HEK293 (cell line): ENCODE results near the gene CHRNA4.
"Not testable (repeated sequence)": the region's sequence is repeated elsewhere in the genome, so short reads cannot be mapped to it uniquely, and the experiment has no call there.

ENCODE experiments used
- CTCF ChIA-PET: fragments of 350-600 bp; formaldehyde crosslinking; extraction: SDS; loops from one replicate; lab custom pipeline; 2021; ENCODE audit warnings: antibody characterized with exemption; lab: Yijun Ruan, JAX
- POLR2A ChIA-PET: fragments of 300-600 bp; formaldehyde crosslinking; extraction: SDS; loops from one replicate; lab custom pipeline; 2020; ENCODE audit warnings: antibody characterized with exemption, inconsistent platforms; lab: Yijun Ruan, JAX
- H3K27ac ChIP-seq: fragments of 200-500 bp; sonication (Bioruptor generic); 2 replicates; pipeline ENCODE4 v1.5.1; 2014; ENCODE audit warnings: low read depth, low read length, control low read depth, inconsistent platforms; ENCODE audit errors: extremely low read depth
- H3K36me3 ChIP-seq, 2 experiments: fragments of 200-500 bp in 1 of 2; sonication (Bioruptor generic) in 1 of 2; 1 replicate in 1 of 2; 2 replicates in 1 of 2; pipeline ENCODE4 v1.5.1; 2014 to 2017; ENCODE audit warnings: inconsistent platforms in 2 of 2, low read length in 2 of 2; ENCODE audit not compliant: control insufficient read depth in 2 of 2, insufficient read depth in 1 of 2
- H3K4me1 ChIP-seq: fragments of 200-500 bp; sonication (Bioruptor generic); 2 replicates; pipeline ENCODE4 v1.5.1; 2014; ENCODE audit warnings: mild to moderate bottlenecking, low read length, inconsistent platforms; ENCODE audit not compliant: control insufficient read depth, insufficient read depth
- H3K4me3 ChIP-seq: 2 replicates; pipeline ENCODE4 v1.5.1; 2011; ENCODE audit warnings: low read depth, mild to moderate bottlenecking, control low read depth, low read length, moderate library complexity
- H3K9me3 ChIP-seq: fragments of 200-500 bp; sonication (Bioruptor generic); 2 replicates; pipeline ENCODE4 v1.5.1; 2014; ENCODE audit warnings: low read depth, low read length, inconsistent platforms; ENCODE audit not compliant: control insufficient read depth, insufficient read depth
- GLIS2 ChIP-seq: fragments of 450-650 bp; formaldehyde crosslinking; IDR thresholded peaks from 2 replicates; pipeline ENCODE4 v1.5.1; 2016; ENCODE audit warnings: missing biosample characterization, missing genetic modification characterization
- KLF1 ChIP-seq: fragments of 450-650 bp; formaldehyde crosslinking; IDR thresholded peaks from 2 replicates; pipeline ENCODE4 v1.5.1; 2016; ENCODE audit warnings: missing biosample characterization, missing genetic modification characterization
- OVOL3 ChIP-seq: fragments of 450-650 bp; formaldehyde crosslinking; IDR thresholded peaks from 2 replicates; pipeline ENCODE4 v1.5.1; 2016; ENCODE audit warnings: missing biosample characterization, missing genetic modification characterization
- SP2 ChIP-seq: fragments of 450-650 bp; formaldehyde crosslinking; IDR thresholded peaks from 2 replicates; pipeline ENCODE4 v1.5.1; 2016; ENCODE audit warnings: missing biosample characterization, missing genetic modification characterization
- SP3 ChIP-seq: fragments of 450-650 bp; formaldehyde crosslinking; IDR thresholded peaks from 2 replicates; pipeline ENCODE4 v1.5.1; 2016; ENCODE audit warnings: missing biosample characterization, missing genetic modification characterization
- TCF7L2 ChIP-seq: IDR thresholded peaks from 2 replicates; pipeline ENCODE4 v1.6.1; 2011; ENCODE audit warnings: low read depth, mild to moderate bottlenecking, inconsistent platforms, low read length, moderate library complexity, borderline replicate concordance
- ZBTB17 ChIP-seq: fragments of 450-650 bp; formaldehyde crosslinking; IDR thresholded peaks from 2 replicates; pipeline ENCODE4 v1.5.1; 2016; ENCODE audit warnings: missing biosample characterization, missing genetic modification characterization
- ZBTB7A ChIP-seq: fragments of 450-650 bp; formaldehyde crosslinking; IDR thresholded peaks from 2 replicates; pipeline ENCODE4 v1.5.1; 2016; ENCODE audit warnings: low read depth, missing biosample characterization, missing genetic modification characterization
- ZIC2 ChIP-seq: fragments of 450-650 bp; formaldehyde crosslinking; IDR thresholded peaks from 2 replicates; pipeline ENCODE4 v1.5.1; 2016; ENCODE audit warnings: missing biosample characterization, missing genetic modification characterization
- ZNF133 ChIP-seq: fragments of 450-650 bp; formaldehyde crosslinking; IDR thresholded peaks from 2 replicates; pipeline ENCODE4 v1.5.1; 2016; ENCODE audit warnings: missing biosample characterization, missing genetic modification characterization
- ZNF140 ChIP-seq: fragments of 450-650 bp; formaldehyde crosslinking; IDR thresholded peaks from 2 replicates; pipeline ENCODE4 v1.5.1; 2016; ENCODE audit warnings: missing biosample characterization, missing genetic modification characterization
- ZNF169 ChIP-seq: fragments of 450-650 bp; formaldehyde crosslinking; IDR thresholded peaks from 2 replicates; pipeline ENCODE4 v1.5.1; 2016; ENCODE audit warnings: missing biosample characterization, missing genetic modification characterization
- ZNF548 ChIP-seq: fragments of 450-650 bp; formaldehyde crosslinking; IDR thresholded peaks from 2 replicates; pipeline ENCODE4 v1.5.1; 2016; ENCODE audit warnings: missing biosample characterization, missing genetic modification characterization

Gene CHRNA4

DNA sequence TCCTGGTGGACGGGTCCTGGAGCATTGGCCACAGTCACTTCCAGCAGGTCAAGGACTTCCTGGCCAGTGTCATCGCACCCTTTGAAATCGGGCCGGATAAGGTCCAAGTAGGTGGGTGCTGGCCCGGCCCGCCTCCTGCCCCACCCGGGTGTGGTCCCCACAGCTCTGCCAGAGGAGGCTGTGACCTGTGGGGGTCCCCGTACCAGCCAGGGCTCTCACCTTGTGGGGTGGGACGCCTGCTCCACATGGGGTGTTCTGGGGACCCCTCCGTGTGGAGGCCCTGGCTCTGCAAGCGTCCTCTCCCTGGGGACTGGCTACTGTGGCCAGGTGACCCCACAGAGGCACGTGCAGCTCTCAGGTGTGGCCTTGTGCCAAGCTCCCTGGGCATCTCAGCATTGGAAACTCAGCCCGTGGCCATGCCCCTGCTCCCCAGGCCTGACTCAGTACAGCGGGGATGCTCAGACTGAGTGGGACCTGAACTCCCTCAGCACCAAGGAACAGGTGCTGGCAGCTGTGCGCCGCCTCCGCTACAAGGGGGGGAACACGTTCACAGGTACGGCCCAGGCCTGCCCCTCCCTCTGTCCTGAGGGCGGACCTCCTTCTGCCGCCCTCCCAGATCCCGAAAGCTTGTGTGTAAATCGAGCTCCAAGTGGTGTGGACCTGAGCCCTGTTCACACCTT, 53.5 kb downstream of the CHRNA4 start:
- H3K9me3 ChIP-seq: no peaks in the 10 kb centered on the region
- CTCF ChIA-PET: interaction anchor here (0.6 to 4.9 kb wide), 4 partner anchors 10 to 196 kb away, joined by 3 to 89 read pairs (median 10); no protein-coding TSS in a partner anchor
- H3K4me3 ChIP-seq: no peak overlapping the region
- H3K36me3 ChIP-seq: no peaks in the 10 kb centered on the region
- H3K4me1 ChIP-seq: no peaks in the 10 kb centered on the region
- POLR2A ChIA-PET: no interaction called here
- TF ChIP-seq ZNF548 (tag by site-specific recombination): no peak
- TF ChIP-seq KLF1 (tag by site-specific recombination): peak; percentile 61
- TF ChIP-seq GLIS2 (tag by site-specific recombination): peak; percentile 35; the same call in 1 of the 2 replicates
- no peak for TF ChIP-seq ZBTB17
- H3K27ac ChIP-seq: no peak overlapping the region

DNA sequence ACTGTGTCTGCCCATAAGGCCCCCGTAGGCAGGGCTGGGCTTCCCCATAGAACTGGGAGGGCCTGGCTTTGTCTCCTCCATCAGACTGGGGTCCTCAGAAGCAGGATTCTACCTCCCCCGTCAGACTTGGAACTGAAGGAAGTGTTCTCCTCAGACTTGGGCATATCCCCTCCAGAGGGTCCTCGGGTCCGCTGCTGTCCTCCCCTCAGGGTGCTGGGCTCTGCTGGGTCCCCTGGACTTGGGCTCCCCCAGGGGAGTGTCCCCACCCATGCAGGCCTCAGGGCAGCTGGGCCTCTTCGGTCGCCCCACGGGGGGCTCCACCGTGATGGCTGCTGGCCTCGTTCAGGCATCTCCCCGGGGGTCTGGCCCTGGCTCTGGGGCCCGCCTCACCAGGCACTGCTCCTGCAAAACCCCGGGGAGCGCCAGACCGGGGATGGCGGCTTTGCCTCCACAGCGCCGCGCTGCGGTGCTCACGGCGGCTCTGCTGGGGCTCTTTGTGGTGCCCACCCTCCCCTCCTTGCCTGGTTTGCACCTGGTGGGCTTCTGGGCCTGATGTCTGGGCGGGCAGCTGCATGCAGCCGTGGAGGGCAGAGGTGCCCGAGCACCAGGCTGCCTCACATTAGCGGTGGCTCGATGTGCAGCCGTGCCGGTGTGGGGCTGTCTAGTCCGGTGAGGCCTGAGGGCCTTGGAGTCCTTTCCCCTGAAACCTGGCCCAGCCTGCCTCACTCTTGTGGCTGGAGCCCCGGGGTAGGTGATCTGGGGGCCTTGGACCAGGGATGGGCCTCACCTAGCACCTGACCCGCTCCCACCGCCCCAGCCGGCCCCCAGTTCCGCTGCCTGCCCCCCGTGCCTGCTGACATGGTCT, 54.2 kb downstream of the CHRNA4 start:
- Histone ChIP-seq H3K36me3 (no peaks in the 10 kb centered on the region), H3K9me3 (no peaks in the 10 kb centered on the region), H3K4me1 (no peaks in the 10 kb centered on the region), H3K27ac (no peak overlapping the region), H3K4me3 (no peak overlapping the region)
- ChIA-PET CTCF (interaction anchor here (0.6 to 4.9 kb wide), 4 partner anchors 74 to 196 kb away, joined by 3 to 89 read pairs (median 12); no protein-coding TSS in a partner anchor), POLR2A (no interaction called here)
- TF ChIP-seq ZIC2 (tag by site-specific recombination) (peak; percentile 35), ZNF140 (tag by site-specific recombination) (no peak), SP3 (no peak), ZNF169 (tag by site-specific recombination) (no peak)

DNA sequence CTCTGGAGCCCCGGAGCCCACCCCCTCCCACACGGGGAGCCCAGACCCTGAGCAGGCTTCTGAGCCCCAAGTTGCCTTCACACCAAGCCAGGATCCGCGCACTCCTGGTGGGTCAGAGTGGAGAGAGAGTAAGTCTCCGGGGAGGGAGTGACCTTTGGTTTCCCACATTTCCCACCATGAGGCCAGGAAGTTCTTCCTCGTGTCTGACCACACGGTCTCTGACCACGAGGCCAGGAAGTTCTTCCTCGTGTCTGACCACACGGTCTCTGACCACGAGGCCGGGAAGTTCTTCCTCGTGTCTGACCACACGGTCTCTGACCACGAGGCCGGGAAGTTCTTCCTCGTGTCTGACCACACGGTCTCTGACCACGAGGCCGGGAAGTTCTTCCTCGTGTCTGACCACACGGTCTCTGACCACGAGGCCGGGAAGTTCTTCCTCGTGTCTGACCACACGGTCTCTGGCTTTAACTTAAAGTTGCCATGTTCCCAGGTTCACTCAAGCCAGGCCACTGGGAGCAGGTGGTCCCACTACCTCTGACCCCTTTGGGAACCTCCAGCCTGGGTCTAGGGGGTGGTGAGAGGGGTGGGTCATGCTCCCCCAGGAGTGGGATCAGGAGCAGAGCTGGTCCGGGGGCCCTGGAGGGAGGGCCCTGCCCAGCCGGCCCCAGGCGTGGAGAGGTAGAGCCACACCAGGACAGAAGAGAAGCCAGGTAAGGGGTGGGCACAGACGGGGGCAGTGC, 55.0 kb downstream of the CHRNA4 start:
- H3K9me3 ChIP-seq, POLR2A ChIA-PET, H3K27ac ChIP-seq, H3K4me3 ChIP-seq, H3K4me1 ChIP-seq, H3K36me3 ChIP-seq: not testable (repeated sequence)
- CTCF ChIA-PET: interaction anchor here (1.6 kb wide), 1 partner anchor 75 kb away, joined by 9 read pairs; no protein-coding TSS in a partner anchor

DNA sequence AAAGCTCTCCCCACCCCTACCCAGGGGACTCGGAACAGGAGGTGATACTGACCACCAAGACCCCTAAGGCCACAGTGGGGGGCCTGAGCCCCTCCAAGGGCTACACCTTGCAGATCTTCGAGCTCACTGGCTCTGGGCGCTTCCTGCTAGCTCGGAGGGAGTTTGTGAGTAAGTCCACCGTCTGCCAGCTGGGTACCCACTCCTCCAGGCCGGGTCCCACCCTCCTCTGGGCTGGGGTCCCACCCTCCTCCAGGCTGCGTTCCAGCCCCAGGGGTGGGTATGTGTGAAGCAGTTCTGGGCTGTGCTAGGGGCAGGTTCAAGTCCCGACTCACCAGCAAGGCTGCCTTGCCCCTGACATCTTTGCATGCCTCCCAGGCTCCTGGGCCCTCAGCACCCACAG, 55.8 kb downstream of the CHRNA4 start:
- Histone ChIP-seq H3K36me3 (no peaks in the 10 kb centered on the region), H3K27ac (no peak overlapping the region), H3K4me1 (no peaks in the 10 kb centered on the region), H3K4me3 (no peak overlapping the region), H3K9me3 (no peaks in the 10 kb centered on the region)
- TF ChIP-seq SP2 (tag by site-specific recombination) (peak; percentile 25; the same call in 1 of the 2 replicates), ZNF133 (no peak), OVOL3 (tag by site-specific recombination) (no peak), ZBTB7A (no peak), KLF1 (tag by site-specific recombination) (peak; percentile 72), TCF7L2 (no peak)
- ChIA-PET CTCF (interaction anchor here (0.7 to 1.6 kb wide), 2 partner anchors 76 to 84 kb away, joined by 4 to 9 read pairs; no protein-coding TSS in a partner anchor), POLR2A (interaction anchor here (0.6 kb wide), 1 partner anchor 10 kb away, joined by 3 read pairs; no protein-coding TSS in a partner anchor)
